Urinary bladder (tissue), 4 donors: ENCODE measurements around the gene FNBP1. TPM values are rescaled to one million over a fixed set of nuclear protein-coding genes. Genes with fewer than 3 reads are reported as not detected.
"Not testable (repeated sequence)": the region's sequence is repeated elsewhere in the genome, so short reads cannot be mapped to it uniquely, and the experiment has no call there.

Experiments used
- DNase-seq: peaks from one replicate; pipeline ENCODE4 v3.0.0-alpha.2; 2015; ENCODE audit errors: extremely low spot score
- H3K27ac ChIP-seq: one replicate; pipeline ENCODE4 v1.5.1; 2013; ENCODE audit warnings: low read depth, mild to moderate bottlenecking, moderate library complexity
- H3K36me3 ChIP-seq: one replicate; pipeline ENCODE4 v1.6.1; 2013; ENCODE audit warnings: mild to moderate bottlenecking, moderate library complexity; ENCODE audit not compliant: insufficient read depth
- H3K4me1 ChIP-seq: one replicate; pipeline ENCODE4 v1.6.1; 2013; ENCODE audit warnings: mild to moderate bottlenecking, moderate library complexity; ENCODE audit not compliant: insufficient read depth
- H3K4me3 ChIP-seq: one replicate; pipeline ENCODE4 v1.5.1; 2013; ENCODE audit warnings: low read depth, low read length
- WGBS: extraction: QIAGEN DNeasy Blood & Tissue Kit; methylation state at CpG from one replicate; pipeline ENCODE4 v1.1.7; 2013; 5-methylcytosine and 5-hydroxymethylcytosine counted together
- polyA plus RNA-seq: library from polyadenylated mRNA; stranded (reverse); fragments of 200-250 nt; gene quantifications from one replicate; pipeline ENCODE4 v1.2.3, GENCODE V29; 2013
- total RNA-seq: library from RNA; depleted of rRNA; stranded (reverse); fragments of >200 nt; gene quantifications from one replicate; pipeline ENCODE4 v1.2.3, GENCODE V29; 2014
- donor health status: healthy with polysubstance abuse.
- donor health status: healthy.

The FNBP1 gene
- total and polyA plus RNA-seq, 2 donors = 107 to 121 TPM

DNA sequence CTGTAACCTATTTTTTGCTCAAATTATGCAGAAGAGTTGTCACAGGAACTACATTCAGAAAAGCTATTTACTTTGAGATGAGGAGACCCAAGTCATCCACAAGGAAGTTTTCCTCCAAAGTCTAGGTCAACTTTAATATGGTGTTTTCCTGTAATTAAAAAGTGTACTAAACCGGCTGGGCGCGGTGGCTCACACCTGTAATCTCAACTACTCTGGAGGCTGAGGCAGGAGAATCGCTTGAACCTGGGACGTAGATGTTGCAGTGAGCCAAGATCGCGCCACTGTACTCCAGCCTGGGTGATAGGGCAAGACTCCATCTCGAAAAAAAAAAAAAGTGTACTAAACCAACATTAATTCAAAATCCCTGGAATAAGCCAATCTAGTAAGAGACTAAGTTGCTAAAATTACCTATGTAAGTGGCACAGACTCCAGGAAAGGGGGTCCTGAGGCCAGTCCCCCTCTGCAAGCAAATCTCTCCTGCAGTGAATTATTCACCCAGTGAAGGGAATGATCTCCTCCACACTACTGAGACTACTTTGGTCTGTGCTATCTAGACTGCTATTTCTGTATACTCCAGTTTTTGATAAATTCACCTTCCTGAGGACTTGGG lies 38.9 kb downstream of the FNBP1 start:
- H3K4me1 ChIP-seq = no peaks in the 10 kb centered on the region
- WGBS = 92% methylated on average over 8 of the region's 8 CpGs
- no peaks in the 10 kb centered on the region for H3K36me3 ChIP-seq
- no peak overlapping the region for H3K27ac ChIP-seq
- no peak for DNase-seq
- H3K4me3 ChIP-seq = no peak overlapping the region

DNA sequence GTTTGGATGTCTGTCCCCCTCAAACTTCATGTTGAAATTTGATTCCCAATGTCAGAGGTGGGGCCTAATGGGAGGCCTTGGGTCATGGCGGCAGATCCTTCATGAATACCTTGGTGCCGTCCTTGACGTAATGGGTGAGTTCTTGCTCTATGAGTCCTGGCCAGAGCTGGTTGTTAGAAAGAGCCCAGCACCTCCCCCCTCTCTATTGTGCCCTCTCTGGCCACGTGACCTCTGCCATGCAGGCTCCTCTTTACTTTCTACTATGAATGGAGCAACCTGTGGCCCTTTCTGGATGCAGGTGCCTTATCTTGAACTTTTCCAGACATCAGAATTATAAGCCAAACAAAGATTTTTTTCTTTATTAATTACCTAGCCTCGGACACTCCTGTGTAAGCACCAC lies 40.7 kb downstream of the FNBP1 start:
- Histone ChIP-seq H3K4me1 (no peaks in the 10 kb centered on the region), H3K27ac (no peak overlapping the region), H3K36me3 (no peaks in the 10 kb centered on the region), H3K4me3 (no peak overlapping the region)
- no peak for DNase-seq
- WGBS = 88% methylated on average over 5 of the region's 5 CpGs

DNA sequence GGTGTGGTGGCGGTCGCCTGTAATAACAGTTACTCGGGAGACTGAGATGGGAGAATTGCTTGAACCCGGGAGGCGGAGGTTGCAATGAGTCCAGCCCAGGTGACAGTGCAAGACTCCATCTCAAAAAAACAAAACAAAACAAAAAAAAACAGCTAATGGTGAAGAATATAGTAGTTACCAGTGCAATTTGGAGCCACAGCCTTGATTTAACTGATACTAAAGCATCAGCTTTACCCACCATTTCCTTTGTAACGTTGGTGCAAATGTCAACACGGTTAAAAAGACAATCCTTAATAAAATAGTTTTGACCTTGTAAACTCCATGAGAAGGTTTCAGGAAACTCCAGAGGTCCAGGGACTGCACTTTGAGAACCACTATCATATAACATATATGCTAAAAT lies 41.8 kb downstream of the FNBP1 start:
- Histone ChIP-seq H3K4me3 (no peak overlapping the region), H3K4me1 (peaks cover 1% of the 10 kb centered on the region), H3K36me3 (no peaks in the 10 kb centered on the region), H3K27ac (no peak overlapping the region)
- WGBS = 85% methylated on average over 7 of the region's 7 CpGs
- no peak for DNase-seq

DNA sequence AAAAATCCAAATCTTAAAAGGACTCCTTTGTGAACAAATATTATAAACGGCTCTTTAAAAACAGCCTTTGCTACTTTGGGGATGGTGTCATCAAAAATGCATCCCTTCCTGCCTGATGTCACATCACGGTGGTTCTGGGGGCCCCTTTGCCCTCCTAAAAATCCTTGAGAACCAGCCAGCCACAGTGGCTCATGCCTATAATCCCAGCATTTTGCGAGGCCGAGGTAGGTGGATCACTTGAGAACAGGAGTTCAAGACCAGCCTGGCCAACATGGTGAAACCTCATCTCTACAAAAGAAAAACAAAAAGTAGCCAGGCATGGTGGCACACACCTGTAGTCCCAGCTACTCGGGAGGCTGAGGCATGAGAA lies 43.9 kb downstream of the FNBP1 start:
- DNase-seq = no peak

DNA sequence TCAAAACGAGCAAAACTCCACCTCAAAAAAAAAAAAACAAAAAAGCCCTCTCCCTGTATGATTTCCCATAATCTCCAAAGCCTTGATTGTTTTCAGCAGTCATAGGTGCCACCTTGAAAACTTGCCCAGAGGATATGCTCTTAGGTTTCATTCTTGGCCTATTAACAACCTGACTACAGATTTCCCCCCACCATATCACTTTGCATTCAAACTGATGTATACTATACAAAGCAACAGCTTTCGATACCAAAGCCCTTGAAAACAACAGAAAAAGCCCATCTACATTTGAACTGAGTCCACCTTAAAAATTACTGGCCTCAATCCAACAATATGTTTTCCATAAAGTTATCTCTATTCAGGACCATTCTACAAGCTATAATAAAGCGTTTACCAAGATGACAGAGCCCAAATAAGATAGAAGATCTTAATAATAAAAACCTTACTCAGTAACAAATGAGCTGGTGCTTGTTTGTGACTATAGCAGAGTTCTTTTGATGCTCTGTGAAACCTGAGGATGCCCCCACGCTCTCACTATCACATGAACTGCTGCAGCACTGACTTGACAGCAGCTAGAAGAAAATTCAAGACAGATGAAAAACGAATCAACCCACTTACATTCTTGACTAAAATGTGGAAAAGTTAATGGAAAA lies 44.4 kb downstream of the FNBP1 start:
- H3K27ac ChIP-seq = no peak overlapping the region
- WGBS = 36% methylated on average over 5 of the region's 5 CpGs
- H3K4me3 ChIP-seq = no peak overlapping the region
- no peaks in the 10 kb centered on the region for H3K36me3 ChIP-seq
- no peak for DNase-seq
- H3K4me1 ChIP-seq = peaks cover 2% of the 10 kb centered on the region

More for the DNA sequence above, 43.9 kb downstream of the FNBP1 start:
- 52% methylated on average over 5 of the region's 5 CpGs for WGBS
- Histone ChIP-seq H3K36me3 (no peaks in the 10 kb centered on the region), H3K4me1 (peaks cover 2% of the 10 kb centered on the region), H3K4me3 (no peak overlapping the region), H3K27ac (no peak overlapping the region)

DNA sequence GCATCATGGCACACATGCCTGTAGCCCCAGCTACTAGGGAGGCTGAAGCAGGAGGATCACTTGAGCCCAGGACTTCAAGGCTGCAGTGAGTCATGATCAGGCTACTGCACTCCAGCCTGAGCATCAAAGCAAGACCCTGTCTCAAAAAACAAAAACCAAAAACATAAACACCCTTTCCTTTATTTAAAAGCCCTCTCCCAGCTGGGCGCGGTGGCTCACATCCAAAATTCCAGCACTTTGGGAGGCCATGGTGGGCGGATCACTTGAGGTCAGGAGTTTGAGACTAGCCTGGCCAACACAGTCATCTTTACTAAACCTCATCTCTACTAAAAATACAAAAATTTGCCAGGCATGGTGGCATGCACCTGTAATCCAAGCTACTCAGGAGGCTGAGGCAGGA lies 45.3 kb downstream of the FNBP1 start:
- H3K27ac ChIP-seq, DNase-seq, H3K4me1 ChIP-seq, H3K4me3 ChIP-seq, H3K36me3 ChIP-seq: not testable (repeated sequence)
- WGBS = 90% methylated on average over 3 of the region's 3 CpGs

DNA sequence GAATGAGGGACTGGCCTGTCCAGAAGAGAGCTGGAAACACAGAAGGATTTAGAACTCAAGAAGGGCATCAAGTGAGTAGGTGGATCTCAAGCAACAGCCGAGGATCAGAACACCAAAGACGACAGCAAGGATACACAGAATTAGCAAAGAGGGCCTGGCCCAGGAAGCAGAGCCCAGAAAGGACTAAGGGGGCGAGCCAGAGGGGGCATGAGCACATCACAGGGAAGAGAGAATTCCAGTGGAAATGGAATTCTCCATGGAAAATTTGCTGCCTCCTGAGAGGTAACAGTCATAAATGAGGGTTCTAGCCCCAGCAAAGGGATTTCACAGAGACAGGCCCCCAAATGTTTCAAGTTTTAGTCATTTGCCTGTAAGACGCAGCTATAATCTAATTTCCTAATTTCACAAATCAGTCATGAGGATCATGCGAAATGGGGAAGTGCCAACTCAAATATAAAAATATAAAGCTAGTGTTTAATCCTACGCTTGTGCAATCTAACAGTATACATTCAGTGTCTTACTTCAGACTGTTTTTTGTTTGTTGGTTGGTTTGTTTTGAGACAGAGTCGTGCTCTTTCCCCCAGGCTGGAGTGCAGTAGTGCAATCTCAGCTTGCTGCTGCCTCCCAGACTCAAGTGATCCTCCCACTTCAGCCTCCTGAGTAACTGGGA lies 46.7 kb downstream of the FNBP1 start:
- Histone ChIP-seq H3K27ac (peak overlapping the region; percentile 27), H3K4me1 (peaks cover 2% of the 10 kb centered on the region)
- 63% methylated on average over 7 of the region's 7 CpGs for WGBS

DNA sequence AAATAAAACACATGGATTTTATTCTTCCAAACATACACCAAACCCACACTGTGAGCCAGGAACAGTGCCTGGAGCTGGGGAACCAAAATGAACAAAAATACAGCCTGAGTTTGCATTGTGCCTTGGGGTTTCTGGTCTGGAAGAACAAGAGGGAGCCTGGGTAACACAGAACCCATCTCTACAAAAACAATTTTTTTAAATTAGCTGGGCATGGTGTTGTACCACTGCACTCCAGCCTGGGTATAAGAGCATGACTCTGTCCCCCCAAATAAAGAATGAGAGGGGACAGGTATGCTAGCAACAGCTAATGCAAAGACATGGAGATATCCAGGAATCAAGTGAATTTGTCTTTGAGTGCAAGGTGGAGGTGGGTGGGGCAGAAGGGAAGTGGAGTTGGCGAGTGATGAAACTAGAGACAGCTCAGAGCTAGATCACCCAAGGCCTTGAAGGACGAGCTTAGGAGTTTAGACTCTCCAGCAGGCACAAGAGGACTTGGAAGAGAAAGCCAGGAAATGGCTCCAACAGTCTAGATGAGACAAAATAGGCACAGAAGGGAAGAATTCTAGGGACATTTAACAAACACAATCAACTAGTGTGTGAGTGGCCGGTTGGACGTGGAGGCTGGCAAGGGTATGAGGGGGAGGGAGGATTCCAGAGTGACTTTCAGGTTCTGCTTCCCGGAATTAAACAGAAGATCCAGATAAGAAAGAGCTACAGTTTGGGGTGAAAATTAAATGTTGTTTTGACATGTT lies 47.4 kb downstream of the FNBP1 start:
- Histone ChIP-seq H3K36me3 (no peaks in the 10 kb centered on the region), H3K27ac (peak overlapping the region; percentile 27), H3K4me3 (no peak overlapping the region), H3K4me1 (peaks cover 2% of the 10 kb centered on the region)
- WGBS = 36% methylated on average over 5 of the region's 5 CpGs
- no peak for DNase-seq

More for the DNA sequence above, 46.7 kb downstream of the FNBP1 start:
- Histone ChIP-seq H3K4me3 (no peak overlapping the region), H3K36me3 (no peaks in the 10 kb centered on the region)
- DNase-seq = no peak

DNA sequence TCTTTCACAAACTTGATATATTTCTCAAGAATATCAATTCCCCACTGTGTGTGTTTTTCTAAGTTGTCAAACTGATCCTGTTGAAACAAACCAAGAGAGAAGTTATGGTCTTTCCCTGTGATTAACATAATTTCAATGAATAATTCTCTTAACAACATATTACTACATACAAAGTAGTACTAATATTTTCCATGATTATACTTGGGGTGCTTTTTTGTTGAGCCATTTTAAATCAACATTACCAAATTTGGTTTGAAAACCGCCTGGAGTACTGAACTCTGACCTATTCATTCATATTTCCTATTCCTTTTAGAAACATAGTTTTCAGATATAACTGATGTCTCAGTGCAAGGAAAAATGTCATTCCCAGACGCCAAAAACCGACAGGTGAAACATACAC lies 48.1 kb downstream of the FNBP1 start:
- Histone ChIP-seq H3K4me3 (no peak overlapping the region), H3K4me1 (peaks cover 2% of the 10 kb centered on the region), H3K36me3 (no peaks in the 10 kb centered on the region), H3K27ac (no peak overlapping the region)
- DNase-seq = no peak
- WGBS = 31% methylated on average over 3 of the region's 3 CpGs

DNA sequence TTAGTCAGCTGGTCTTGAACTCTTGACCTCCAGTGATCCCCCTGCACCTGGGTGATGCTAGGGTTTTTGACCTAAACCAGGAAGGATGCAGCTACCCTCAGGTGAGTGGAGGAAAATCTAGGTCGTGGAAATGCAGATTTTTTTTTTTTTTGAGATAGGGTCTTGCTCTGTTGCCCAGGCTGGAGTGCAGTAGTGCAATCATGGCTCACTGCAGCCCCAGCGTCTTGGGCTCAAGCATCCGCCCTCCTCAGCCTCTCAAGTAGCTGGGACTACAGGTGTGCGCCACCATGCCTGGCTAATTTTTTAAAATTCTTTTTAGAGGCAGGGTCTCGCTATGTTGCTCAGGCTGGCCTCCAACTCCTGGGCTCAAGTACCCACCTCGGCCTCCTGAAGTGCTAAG lies 51.9 kb downstream of the FNBP1 start:
- DNase-seq, H3K27ac ChIP-seq, H3K4me3 ChIP-seq, H3K36me3 ChIP-seq, H3K4me1 ChIP-seq: not testable (repeated sequence)
- WGBS = 97% methylated on average over 6 of the region's 6 CpGs

DNA sequence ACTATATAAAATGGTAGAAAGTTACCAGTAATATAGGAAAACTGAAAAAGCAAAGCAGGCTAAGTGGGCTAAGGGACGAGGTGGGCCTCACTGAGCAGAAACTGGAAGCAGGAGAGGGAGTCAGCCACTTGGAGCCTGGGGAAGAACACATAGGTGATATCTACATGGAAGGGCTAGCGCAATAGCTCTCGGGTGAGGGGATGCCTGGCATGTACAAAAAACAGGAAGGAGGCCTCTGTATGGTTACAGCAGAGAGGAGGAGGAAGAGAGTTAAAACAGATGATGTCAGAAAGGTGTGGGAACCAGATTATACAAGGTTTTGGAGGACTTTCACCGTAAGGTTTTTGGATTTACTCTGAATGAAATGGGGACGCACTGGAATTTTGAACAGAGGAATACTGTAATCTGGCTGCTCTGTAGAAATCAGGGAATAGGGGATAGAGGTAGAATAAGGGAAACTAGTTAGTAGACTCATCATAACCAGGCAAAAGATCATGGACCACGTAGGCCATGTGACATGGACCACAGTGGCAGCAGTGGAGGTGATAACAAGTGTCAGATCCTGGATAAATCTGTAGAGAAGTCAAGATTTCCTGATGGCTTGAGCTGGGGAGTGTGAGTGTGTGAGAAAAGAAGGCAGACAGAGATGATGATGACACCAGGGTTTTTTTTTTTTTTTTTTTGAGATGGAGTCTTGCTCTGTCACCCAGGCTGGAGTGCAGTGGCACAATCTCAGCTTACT lies 52.5 kb downstream of the FNBP1 start:
- H3K4me3 ChIP-seq = no peak overlapping the region
- H3K36me3 ChIP-seq = no peaks in the 10 kb centered on the region
- H3K4me1 ChIP-seq = no peaks in the 10 kb centered on the region
- no peak overlapping the region for H3K27ac ChIP-seq
- WGBS = 74% methylated on average over 6 of the region's 6 CpGs
- no peak for DNase-seq

DNA sequence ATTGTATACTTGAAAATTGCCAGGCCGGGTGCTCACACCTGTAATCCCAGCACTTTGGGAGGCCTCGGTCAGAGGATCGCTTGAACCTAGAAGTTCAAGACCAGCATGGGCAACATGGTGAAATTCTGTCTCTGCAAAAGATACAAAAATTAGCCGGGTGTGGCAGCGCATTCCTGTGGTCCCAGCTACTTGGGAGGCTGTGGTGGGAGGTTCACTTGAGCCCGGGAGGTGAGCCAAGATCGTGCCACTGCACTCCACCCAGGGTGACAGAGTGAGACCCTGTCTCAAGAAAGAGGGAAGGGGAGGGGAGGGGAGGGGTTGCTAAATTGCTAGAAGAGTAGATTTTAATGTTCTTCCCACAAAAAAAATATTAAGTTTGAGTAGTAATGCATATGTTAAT lies 53.2 kb downstream of the FNBP1 start:
- Histone ChIP-seq H3K4me1 (no peaks in the 10 kb centered on the region), H3K4me3 (no peak overlapping the region), H3K36me3 (no peaks in the 10 kb centered on the region), H3K27ac (no peak overlapping the region)
- WGBS = 69% methylated on average over 7 of the region's 7 CpGs
- no peak for DNase-seq

DNA sequence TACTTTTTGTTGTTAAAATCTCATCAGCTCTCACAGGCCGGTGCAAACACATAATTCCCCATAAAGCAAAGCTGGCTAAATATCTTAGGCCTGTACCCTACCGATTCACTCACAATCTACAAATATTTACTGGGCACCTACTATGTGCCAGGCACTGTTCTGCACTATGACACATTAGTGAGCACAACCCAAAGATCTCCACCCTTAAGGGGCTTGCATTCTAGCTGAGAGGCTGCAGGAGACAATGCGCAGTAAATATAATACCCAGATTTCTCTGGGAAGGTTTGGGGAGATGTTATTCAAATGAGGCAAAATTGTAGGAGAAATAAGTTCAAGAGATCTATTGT lies 53.7 kb downstream of the FNBP1 start:
- DNase-seq = no peak
- Histone ChIP-seq H3K4me1 (no peaks in the 10 kb centered on the region), H3K27ac (no peak overlapping the region), H3K4me3 (no peak overlapping the region), H3K36me3 (no peaks in the 10 kb centered on the region)
- WGBS = 75% methylated on average over 3 of the region's 3 CpGs
